EH (cell line): ENCODE measurements around the gene CFAP20.

ENCODE experiments used
- DNase-seq: peaks from one replicate; pipeline ENCODE4 v3.0.0-alpha.2; 2015; ENCODE audit warnings: low read depth

Gene CFAP20

DNA sequence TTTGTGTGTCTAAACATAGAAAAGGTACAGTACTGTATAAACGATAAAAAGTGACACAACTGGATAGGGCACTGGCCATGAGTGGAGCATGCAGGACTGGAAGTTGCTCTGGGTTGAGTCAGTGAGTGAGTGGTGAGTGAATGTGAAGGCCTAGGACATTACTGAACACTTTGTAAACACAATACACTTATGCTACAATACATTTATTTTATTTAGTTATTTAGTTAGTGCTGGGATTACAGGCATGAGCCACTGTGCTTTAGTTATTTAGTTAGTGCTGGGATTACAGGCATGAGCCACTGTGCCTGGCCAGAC lies 4.6 kb downstream of the CFAP20 start:
- peak; percentile 46 for DNase-seq

DNA sequence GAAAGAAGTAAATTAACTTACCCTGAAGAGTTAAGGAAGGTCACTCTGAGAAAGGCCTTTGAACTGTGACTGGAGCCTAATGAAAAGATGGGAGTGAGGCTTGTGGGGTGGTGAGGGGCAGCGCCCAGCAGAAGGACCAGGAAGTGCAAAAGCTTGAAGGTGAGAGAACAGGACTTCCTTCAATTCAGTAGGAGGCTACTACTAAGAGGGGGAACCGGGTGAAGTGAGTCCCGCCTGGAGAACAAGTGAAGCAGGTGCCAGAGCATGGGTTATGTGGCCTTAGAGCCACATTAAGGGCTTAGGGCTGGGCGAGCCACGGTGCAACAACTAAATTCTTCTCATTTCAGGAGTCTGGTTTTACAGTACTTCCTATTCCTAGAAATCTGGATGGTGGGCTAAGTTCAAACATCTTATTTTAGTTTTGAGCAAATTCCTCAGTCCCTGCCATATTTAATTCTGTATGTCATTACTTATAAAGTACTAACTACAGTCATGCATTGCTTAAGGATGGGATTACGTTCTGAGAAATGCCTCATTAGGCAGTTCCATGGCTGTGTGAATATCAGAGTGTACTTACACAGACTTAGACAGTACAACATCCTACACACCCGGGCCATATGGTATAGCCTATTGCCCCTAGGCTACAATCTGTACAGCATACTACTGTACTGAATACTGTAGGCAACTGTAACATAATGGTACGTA lies 5.1 kb downstream of the CFAP20 start:
- DNase-seq, result peak; percentile 22

DNA sequence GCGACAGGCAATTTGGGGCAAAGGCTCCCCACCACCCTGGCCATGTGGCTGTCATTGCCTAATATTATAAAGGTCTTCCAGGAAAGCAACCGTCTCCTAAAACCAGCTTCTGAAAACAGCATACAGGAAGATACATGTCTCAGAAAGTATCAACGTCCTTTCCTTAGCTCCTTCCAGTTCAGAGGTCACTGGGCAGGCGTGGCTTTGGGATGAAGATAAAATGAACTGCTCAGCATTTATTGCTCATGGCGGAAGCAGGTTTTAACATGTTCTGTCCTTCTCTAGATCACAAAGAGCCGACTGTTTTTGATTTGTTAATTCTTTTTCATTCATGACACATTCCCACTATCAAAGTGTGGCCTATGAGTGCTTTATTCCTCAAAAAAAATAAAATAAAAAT lies 8.0 kb downstream of the CFAP20 start:
- no peak for DNase-seq

DNA sequence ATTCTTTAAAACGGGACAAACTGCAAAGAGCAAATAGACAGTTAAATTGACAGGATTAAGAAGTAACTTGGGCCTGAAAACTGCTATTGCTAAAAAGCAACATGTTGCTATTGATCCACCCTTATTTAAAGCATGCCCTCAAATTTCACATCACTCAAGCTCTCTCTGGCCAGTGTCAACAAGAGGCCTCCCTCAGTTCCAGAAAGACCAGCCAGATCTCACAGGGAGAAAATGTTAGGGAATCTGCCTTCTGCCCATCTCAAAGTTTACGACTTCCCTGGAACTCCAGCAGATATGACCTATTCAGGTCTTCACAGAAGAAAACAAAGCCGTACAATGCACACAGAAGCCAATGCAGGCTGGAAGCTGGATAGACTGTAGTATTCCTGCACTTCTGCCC lies 8.9 kb downstream of the CFAP20 start:
- peak; percentile 18 for DNase-seq

GRCh38 chr16:58119509-58119845 lies 9.7 kb downstream of the CFAP20 start:
- no peak for DNase-seq

GRCh38 chr16:58118801-58119508 lies 10.2 kb downstream of the CFAP20 start:
- DNase-seq, result no peak

- DNase-seq, result no peak
Observed at GRCh38 chr16:58116529-58116928, 12.7 kb downstream of the CFAP20 start.

DNA sequence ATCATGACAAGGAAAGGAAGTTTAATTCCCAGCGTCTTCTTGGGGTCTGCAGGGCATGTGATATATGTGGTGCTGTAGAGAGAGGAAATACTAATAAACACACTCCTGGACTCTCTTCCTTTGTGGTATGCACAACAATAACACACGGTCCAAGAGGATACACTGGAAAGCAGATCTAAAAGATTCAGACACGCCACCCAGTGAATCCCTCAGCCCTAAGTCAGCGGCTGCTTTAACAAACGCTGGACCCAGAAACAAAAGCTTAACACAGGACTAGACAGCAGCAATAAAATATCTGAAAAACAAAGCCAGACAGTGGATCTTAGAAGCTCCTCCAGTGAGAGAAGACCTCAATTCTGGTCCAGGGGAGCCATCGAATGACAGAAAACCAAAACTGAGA lies 13.1 kb downstream of the CFAP20 start:
- DNase-seq, result no peak

DNA sequence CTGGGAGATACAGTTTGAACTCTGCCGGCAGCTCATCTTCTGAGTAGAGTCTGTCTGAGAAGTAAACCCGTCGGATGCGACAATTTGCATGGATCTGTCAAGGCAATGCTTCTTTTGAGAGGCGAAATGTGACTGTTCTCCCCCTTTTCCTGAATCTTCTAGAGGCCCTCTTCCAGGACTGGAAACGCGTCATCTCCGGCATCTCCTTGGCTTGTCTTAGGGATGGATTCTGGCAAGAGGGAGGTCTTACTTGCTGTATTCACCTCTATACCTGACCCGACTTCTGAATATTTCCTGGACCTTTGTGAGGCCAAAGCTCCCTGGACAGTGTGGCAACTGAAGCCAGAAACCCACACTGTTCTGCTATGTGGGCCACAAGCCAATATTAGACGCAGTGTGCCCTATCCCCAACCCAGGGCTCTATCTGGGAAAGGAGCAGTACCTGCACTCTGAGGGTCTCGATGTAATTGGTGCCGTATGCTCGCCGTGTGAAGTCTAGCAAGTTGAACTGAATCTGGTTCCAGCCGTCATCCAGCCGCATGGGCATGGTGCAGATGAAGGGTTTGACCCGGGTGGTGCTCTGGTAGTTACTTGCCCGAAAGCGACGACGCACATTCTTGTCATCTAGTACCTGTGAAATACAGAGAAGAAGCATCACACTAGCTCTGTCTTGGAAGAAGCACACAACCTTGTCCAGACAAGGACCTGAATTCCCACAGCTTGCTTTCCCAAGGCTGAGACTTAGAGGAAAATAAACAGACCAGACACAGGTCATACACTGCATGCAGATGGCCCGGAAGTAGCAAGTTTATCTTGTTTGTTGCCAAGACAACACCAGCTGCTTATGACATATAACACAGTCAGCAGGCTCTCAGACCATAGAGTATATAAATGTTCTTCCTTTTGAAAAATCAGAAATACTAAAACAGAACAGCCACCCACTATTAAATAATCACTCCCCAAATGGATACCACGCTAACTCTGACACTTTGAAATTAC lies 14.1 kb downstream of the CFAP20 start:
- peak; percentile 32 for DNase-seq

GRCh38 chr16:58111302-58111627 lies 17.9 kb downstream of the CFAP20 start:
- no peak for DNase-seq

DNA sequence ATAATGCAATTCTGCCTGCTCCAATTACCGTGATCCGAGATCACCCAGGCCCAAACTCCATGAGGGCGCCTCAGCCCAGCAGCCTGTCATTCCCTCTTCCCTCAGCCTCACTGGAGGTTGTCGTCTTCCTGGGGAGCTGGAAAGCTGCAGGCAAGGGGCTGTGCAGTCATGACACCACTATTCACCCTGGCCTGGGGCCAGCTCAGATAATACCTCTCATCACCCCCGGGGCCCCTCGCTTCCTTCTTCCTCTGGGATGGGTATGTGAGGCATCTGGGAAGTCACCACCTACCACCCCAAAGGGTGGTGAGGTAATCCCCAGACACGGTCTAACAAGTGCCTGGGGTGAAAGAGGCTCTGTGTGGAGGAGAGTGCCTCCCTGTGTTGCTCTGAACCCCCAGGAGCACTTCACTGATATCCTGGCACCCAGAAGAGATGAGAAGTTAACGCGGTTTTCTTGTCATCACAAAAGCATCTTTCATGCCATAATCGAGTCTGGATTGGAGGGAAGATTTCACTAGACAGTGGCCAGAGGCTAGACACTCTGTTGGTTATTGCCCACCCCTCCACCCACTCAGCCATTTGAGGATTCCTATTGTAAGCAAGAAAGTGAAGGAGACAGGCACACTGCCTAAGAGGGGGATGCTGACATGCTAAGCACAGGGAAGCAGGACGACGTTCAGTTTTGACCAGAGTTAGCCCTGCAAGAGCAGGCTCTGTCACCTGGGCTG lies 18.4 kb downstream of the CFAP20 start:
- DNase-seq, result peak; percentile 80

DNA sequence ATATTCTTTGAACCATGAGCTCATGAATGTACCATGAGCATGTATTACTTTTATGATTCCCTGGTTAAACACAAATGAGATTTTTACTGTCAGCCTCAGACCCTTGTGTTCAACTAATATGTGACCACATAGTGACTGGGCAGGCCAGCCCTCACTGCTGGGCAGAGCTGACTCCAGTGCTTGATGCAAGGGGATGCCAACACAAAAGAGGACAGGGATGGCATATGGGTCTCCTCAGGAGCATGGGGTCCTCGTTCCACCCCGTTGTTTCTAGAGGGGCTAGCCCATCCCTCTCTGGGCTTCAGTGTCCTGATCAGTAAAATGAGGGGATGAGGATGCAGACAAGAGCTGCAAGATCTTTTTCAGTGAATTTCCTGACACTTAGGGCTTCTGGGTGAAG lies 19.3 kb downstream of the CFAP20 start:
- no peak for DNase-seq

- no peak for DNase-seq
Observed at GRCh38 chr16:58109330-58109729, 19.9 kb downstream of the CFAP20 start.

GRCh38 chr16:58107709-58108108 lies 21.5 kb downstream of the CFAP20 start:
- no peak for DNase-seq

- DNase-seq, result no peak
Observed at GRCh38 chr16:58107228-58107627, 22.0 kb downstream of the CFAP20 start.

- DNase-seq, result no peak
Observed at GRCh38 chr16:58105631-58106030, 23.6 kb downstream of the CFAP20 start.

DNA sequence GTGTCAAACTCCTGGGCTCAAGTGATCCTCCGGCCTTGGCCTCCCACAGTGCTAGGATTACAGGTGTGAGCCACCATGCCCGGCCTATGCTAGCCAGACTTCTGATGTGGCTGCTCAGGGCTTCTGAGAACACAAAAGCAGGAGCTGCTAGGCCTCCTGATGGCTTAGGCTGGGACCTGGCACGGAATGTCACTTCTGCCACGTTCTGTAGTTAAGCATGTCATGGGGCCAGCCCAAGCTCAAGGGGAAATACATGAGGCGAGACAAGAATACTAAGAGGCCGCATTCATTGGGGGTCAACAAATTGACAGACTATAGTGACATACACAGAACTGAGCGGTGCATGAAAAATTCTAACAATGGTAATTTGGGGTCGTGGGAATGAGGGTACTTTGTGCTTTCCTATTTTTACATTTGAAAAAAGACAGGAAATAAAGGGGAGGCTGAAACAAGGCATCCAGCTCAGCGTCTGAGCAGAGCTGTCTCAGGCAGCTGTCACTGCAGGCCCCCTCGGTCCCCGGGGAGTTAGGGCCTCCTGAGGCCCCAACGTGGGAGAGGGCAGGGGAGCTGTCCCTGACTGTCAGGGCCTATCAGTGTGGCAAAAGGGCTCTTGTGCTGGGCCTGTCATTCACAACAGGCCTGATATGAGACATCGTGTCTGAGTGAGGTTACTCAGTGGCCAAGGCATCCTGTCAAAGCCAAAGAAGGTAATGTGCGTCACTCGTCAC lies 26.4 kb downstream of the CFAP20 start:
- DNase-seq, result no peak

GRCh38 chr16:58099956-58100300 lies 29.3 kb downstream of the CFAP20 start:
- no peak for DNase-seq

GRCh38 chr16:58099097-58099955 lies 29.9 kb downstream of the CFAP20 start:
- no peak for DNase-seq

- DNase-seq, result peak; percentile 78
Observed at GRCh38 chr16:58098207-58099096, 30.7 kb downstream of the CFAP20 start.
